ENCODE results near the gene CLEC12A. TPM values are rescaled to one million over a fixed set of nuclear protein-coding genes. Genes with fewer than 3 reads are reported as not detected.
"Not testable (repeated sequence)": the region's sequence is repeated elsewhere in the genome, so short reads cannot be mapped to it uniquely, and the experiment has no call there.

CLEC12A gene
- total RNA-seq, 6 experiments from 2014 or later: 0.22 to 2.9 (median 0.99) TPM

GRCh38 chr12:10021342-10021741, 50.1 kb downstream of the CLEC12A start:
- Histone ChIP-seq H3K27ac (no peak overlapping the region), H3K4me3 (no peak overlapping the region), H3K4me1 (no peaks in the 10 kb centered on the region), H3K27me3 (no peaks in the 10 kb centered on the region), H3K9me3 (no peaks in the 10 kb centered on the region), H3K36me3 (no peaks in the 10 kb centered on the region)
- DNase-seq (no peak), ATAC-seq (no peak)
- 36% methylated on average over 2 of the region's 3 CpGs for WGBS (ENCODE audit: insufficient coverage, low coverage, low lambda C conversion rate, missing lambda C conversion rate)
- TF ChIP-seq CTCF (IDR thresholded peaks at IDR 0.05) (no peak), POLR2A (IDR thresholded peaks at IDR 0.05) (no peak)
- intact Hi-C loops (cut with DNase I): no loop called here

DNA sequence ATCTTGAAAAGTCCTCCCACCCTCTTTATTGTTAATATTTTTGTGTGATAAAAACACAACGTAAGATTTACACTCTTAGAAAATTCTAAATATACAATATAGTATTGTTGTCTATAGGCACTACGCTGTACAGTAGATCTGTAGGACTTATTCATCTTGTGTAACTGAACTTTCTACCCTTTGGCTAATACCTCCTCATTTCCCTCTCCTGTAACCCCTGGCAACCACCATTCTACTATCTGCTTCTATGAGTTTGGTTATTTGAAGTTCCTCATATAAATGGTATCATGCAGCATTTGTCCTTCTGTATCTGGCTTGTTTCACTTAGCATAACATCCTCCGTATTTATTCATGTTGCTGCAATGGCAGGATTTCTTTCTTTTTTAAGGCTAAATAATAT, 54.0 kb downstream of the CLEC12A start:
- DNase-seq (no peak), ATAC-seq (no peak)
- H3K4me1 ChIP-seq: no peaks in the 10 kb centered on the region
- no peaks in the 10 kb centered on the region for H3K9me3 ChIP-seq
- no peaks in the 10 kb centered on the region for H3K27me3 ChIP-seq
- H3K27ac ChIP-seq: no peak overlapping the region
- H3K36me3 ChIP-seq: no peaks in the 10 kb centered on the region
- no peak overlapping the region for H3K4me3 ChIP-seq
- intact Hi-C loops (cut with DNase I): no loop called here
- WGBS (ENCODE audit: insufficient coverage, low coverage, low lambda C conversion rate, missing lambda C conversion rate): 64% methylated on average over 3 of the region's 3 CpGs
- TF ChIP-seq CTCF (IDR thresholded peaks at IDR 0.05) (no peak), POLR2A (IDR thresholded peaks at IDR 0.05) (no peak)

GRCh38 chr12:10026666-10027065, 55.5 kb downstream of the CLEC12A start:
- H3K4me1 ChIP-seq; H3K27ac ChIP-seq; H3K27me3 ChIP-seq; H3K4me3 ChIP-seq; H3K9me3 ChIP-seq; intact Hi-C loops (cut with DNase I); DNase-seq; H3K36me3 ChIP-seq; ATAC-seq: not testable (repeated sequence)
- WGBS (ENCODE audit: insufficient coverage, low coverage, low lambda C conversion rate, missing lambda C conversion rate): 66% methylated on average over 4 of the region's 4 CpGs

DNA sequence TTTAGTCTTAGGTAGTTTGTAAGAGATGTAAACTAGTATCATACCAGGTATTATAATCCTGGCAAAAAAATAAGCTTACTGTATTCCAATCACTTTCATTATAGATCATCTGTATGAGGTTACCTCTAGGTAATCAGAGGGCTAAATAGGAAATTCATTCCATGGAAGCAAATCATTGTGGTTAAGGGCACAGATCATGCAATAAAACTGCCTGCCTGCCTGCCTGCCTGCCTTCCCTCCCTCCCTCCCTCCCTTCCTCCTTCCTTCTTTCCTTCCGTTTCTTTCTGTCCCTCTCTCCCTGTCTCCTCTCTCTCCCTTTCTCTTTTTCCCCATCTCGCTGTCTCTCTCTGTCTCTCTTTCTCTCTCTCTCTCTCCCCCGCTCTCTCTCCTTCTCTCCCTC, 56.1 kb downstream of the CLEC12A start:
- no peak for DNase-seq
- Histone ChIP-seq H3K4me3 (no peak overlapping the region), H3K36me3 (no peaks in the 10 kb centered on the region), H3K9me3 (no peaks in the 10 kb centered on the region), H3K27ac (no peak overlapping the region), H3K27me3 (no peaks in the 10 kb centered on the region), H3K4me1 (no peaks in the 10 kb centered on the region)
- ATAC-seq: no peak
- TF ChIP-seq CTCF (IDR thresholded peaks at IDR 0.05) (no peak), POLR2A (IDR thresholded peaks at IDR 0.05) (no peak)
- intact Hi-C loops (cut with DNase I): no loop called here
- WGBS (ENCODE audit: insufficient coverage, low coverage, low lambda C conversion rate, missing lambda C conversion rate): 29% methylated on average over 2 of the region's 3 CpGs

GRCh38 chr12:10027721-10028120, 56.5 kb downstream of the CLEC12A start:
- no peaks in the 10 kb centered on the region for H3K4me1 ChIP-seq
- no peak for DNase-seq
- no peak overlapping the region for H3K4me3 ChIP-seq
- H3K27ac ChIP-seq: no peak overlapping the region
- intact Hi-C loops (cut with DNase I): no loop called here
- H3K36me3 ChIP-seq: no peaks in the 10 kb centered on the region
- 18% methylated on average over 4 of the region's 4 CpGs for WGBS (ENCODE audit: insufficient coverage, low coverage, low lambda C conversion rate, missing lambda C conversion rate)
- TF ChIP-seq CTCF (IDR thresholded peaks at IDR 0.05) (no peak), POLR2A (IDR thresholded peaks at IDR 0.05) (no peak)
- no peaks in the 10 kb centered on the region for H3K27me3 ChIP-seq
- no peaks in the 10 kb centered on the region for H3K9me3 ChIP-seq
- ATAC-seq: peak in 3 of 4 donors; percentile 32 to 54 (median 36)
